IPS-20b (cell line): ENCODE measurements around the gene MSI2.

Experiments used
- H3K27ac ChIP-seq: one replicate; pipeline ENCODE4 v1.5.1; 2013; ENCODE audit warnings: low read length
- H3K27me3 ChIP-seq: 2 replicates; pipeline ENCODE4 v1.6.1; 2013; ENCODE audit warnings: mild to moderate bottlenecking, low read length, inconsistent platforms; ENCODE audit not compliant: insufficient read depth
- H3K36me3 ChIP-seq: 2 replicates; pipeline ENCODE4 v1.6.1; 2013; ENCODE audit warnings: low read depth, mild to moderate bottlenecking, inconsistent platforms, low read length, moderate library complexity; ENCODE audit not compliant: insufficient read depth
- H3K4me1 ChIP-seq: 2 replicates; pipeline ENCODE4 v1.6.1; 2013; ENCODE audit warnings: mild to moderate bottlenecking, control low read depth, inconsistent platforms, low read length, moderate library complexity; ENCODE audit not compliant: insufficient read depth
- H3K4me3 ChIP-seq: 2 replicates; pipeline ENCODE4 v1.5.1; 2013; ENCODE audit warnings: mild to moderate bottlenecking, low read length, inconsistent platforms
- H3K9ac ChIP-seq: 2 replicates; pipeline ENCODE4 v1.6.1; 2013; ENCODE audit warnings: low read depth, mild to moderate bottlenecking, inconsistent platforms, low read length, moderate library complexity
- H3K9me3 ChIP-seq: 2 replicates; pipeline ENCODE4 v1.6.1; 2013; ENCODE audit warnings: mild to moderate bottlenecking, low read depth, low read length, inconsistent platforms; ENCODE audit not compliant: insufficient read depth

Gene MSI2

DNA sequence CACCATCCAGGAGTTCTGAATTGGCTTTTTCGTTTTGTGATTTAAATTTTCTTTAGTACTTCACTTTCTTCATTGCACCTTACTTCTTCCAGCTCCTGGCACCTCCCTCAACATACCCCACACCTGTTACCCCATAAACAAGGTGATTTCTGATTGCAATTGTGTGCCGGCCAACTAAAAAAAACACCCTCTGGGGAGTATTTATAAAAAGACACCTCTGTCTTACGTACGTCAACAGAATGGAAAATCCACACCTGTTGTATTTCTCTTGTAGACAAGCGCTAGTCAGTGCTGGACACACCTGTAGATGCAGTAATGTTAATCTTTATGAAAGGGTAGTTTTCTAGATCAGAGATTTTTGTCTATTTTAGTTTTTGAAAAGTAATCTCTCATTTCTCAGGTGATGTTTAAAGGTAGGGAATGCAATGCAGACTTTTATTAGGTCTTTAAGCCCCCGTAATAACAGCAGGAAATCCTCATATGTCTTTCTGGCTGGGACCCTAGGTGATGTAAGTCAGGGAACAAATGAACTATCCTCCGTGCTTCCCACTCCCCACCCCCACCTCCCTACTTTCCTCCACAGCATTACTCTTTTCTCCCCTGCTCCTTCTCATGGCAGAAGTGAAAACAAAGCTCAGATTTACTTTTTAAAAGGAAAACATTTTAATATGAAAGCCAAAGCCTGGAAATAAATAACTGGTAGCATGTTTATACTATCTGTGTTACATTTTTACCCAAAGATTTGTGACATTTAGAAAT, 4.2 kb downstream of the MSI2 start:
- Histone ChIP-seq H3K9ac (peak overlapping the region; percentile 80; the same call in 1 of the 2 replicates), H3K27ac (no peak overlapping the region), H3K4me1 (peaks cover 32% of the 10 kb centered on the region), H3K9me3 (no peaks in the 10 kb centered on the region), H3K36me3 (peaks cover 53% of the 10 kb centered on the region), H3K4me3 (peak overlapping the region; percentile 85), H3K27me3 (peaks cover 3% of the 10 kb centered on the region)

- peaks cover 32% of the 10 kb centered on the region for H3K4me1 ChIP-seq
- H3K27me3 ChIP-seq = no peaks in the 10 kb centered on the region
- peaks cover 59% of the 10 kb centered on the region for H3K36me3 ChIP-seq
- H3K9ac ChIP-seq = peak overlapping the region; percentile 37; the same call in 1 of the 2 replicates
- H3K9me3 ChIP-seq = no peaks in the 10 kb centered on the region
- no peak overlapping the region for H3K27ac ChIP-seq
- peak overlapping the region; percentile 85; the same call in 1 of the 2 replicates for H3K4me3 ChIP-seq
Observed at GRCh38 chr17:57261084-57261461, 4.8 kb downstream of the MSI2 start.

GRCh38 chr17:57262557-57262956, 6.2 kb downstream of the MSI2 start:
- Histone ChIP-seq H3K9ac (no peak overlapping the region), H3K4me3 (no peak overlapping the region), H3K4me1 (peaks cover 32% of the 10 kb centered on the region), H3K27me3 (no peaks in the 10 kb centered on the region), H3K9me3 (no peaks in the 10 kb centered on the region), H3K36me3 (peaks cover 69% of the 10 kb centered on the region), H3K27ac (no peak overlapping the region)

- H3K9ac ChIP-seq = no peak overlapping the region
- H3K4me1 ChIP-seq = peaks cover 23% of the 10 kb centered on the region
- H3K4me3 ChIP-seq = no peak overlapping the region
- no peaks in the 10 kb centered on the region for H3K27me3 ChIP-seq
- H3K36me3 ChIP-seq = peaks cover 82% of the 10 kb centered on the region
- H3K27ac ChIP-seq = no peak overlapping the region
- H3K9me3 ChIP-seq = no peaks in the 10 kb centered on the region
Observed at GRCh38 chr17:57264250-57264649, 7.9 kb downstream of the MSI2 start.

DNA sequence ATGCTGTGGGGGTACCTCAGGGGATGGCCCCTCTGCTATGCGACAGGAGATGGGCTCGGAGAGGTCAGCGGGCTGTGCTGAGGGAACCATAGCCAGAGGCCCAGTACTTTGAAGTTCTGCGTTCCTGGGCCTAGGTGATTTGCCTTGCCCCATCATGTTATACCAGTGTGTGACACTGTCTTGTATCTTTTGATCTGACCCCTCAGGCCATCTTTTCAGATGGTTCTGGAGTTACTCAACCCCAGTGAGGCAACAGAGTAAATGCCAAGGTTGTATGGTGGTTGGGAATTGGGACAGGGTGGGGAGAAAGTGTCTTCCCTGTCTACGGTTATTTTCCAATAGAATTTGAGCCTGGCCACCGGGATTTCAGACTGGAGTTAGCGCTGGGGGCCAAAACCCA, 8.5 kb downstream of the MSI2 start:
- Histone ChIP-seq H3K4me1 (peaks cover 18% of the 10 kb centered on the region), H3K27ac (no peak overlapping the region), H3K9ac (no peak overlapping the region), H3K4me3 (no peak overlapping the region), H3K27me3 (no peaks in the 10 kb centered on the region), H3K9me3 (no peaks in the 10 kb centered on the region), H3K36me3 (peaks cover 88% of the 10 kb centered on the region)

- Histone ChIP-seq H3K4me1 (peaks cover 9% of the 10 kb centered on the region; the same call in 1 of the 2 replicates), H3K9me3 (no peaks in the 10 kb centered on the region), H3K4me3 (no peak overlapping the region), H3K27me3 (no peaks in the 10 kb centered on the region), H3K27ac (no peak overlapping the region), H3K9ac (no peak overlapping the region), H3K36me3 (peaks cover 88% of the 10 kb centered on the region)
Observed at GRCh38 chr17:57266902-57267311, 10.6 kb downstream of the MSI2 start.

- H3K4me3 ChIP-seq = no peak overlapping the region
- no peak overlapping the region for H3K27ac ChIP-seq
- H3K27me3 ChIP-seq = no peaks in the 10 kb centered on the region
- no peak overlapping the region for H3K9ac ChIP-seq
- H3K9me3 ChIP-seq = no peaks in the 10 kb centered on the region
- peaks cover 88% of the 10 kb centered on the region for H3K36me3 ChIP-seq
- H3K4me1 ChIP-seq = peaks cover 9% of the 10 kb centered on the region; the same call in 1 of the 2 replicates
Observed at GRCh38 chr17:57268181-57268580, 11.9 kb downstream of the MSI2 start.

DNA sequence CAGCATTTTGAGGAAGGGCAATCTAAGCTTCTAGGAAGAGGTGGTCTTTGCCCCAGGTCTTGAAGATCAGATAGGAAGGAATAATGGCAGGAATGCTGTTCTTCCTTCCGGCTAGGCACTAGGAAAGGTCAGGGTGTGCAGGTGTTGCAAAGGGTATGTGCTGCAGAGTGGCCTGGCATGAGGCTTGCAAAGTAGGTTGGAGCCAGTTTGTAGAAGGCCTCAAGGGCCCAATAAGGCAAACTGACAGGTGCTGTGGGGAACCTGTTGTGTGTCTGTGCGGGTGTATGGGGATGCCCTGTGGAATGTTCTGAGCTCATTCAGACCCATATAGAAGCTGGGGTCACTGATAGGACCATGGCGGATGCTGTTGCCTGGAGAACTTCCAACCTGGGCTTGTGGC, 12.7 kb downstream of the MSI2 start:
- Histone ChIP-seq H3K4me1 (peaks cover 9% of the 10 kb centered on the region; the same call in 1 of the 2 replicates), H3K36me3 (peaks cover 87% of the 10 kb centered on the region), H3K4me3 (no peak overlapping the region), H3K27me3 (no peaks in the 10 kb centered on the region), H3K27ac (no peak overlapping the region), H3K9me3 (no peaks in the 10 kb centered on the region), H3K9ac (no peak overlapping the region)

DNA sequence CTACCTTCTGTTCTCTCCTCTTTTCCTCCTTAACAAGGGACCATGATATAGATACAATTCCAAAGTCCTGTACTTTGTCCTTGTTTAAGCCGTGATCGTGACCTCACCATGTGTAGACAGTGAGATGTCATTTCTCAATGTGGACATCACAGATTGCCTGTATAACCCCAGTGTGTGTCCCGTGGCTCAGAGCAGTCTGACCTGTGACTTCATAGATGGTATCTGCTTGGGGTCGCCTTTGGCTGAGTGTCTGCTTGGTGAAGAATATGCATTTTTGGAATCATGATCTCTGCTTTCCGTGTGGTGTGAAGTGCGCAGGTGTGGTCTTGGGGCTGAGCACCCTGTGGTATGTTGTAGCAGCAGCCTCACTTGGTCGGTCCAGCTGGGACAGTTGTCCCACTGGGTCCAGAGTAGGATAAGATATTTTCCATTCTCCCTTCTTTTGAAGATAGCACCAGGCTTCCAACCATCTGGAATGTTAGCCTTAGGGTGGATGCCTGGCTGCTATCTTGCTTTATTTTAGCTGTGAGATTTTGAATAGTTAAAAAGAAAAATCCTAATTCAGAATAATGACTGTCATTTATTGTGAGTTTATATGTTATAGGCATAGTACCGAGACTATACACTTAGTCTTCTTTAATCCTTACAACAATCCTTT, 13.4 kb downstream of the MSI2 start:
- Histone ChIP-seq H3K9ac (no peak overlapping the region), H3K4me3 (no peak overlapping the region), H3K27ac (no peak overlapping the region), H3K27me3 (no peaks in the 10 kb centered on the region), H3K36me3 (peaks cover 86% of the 10 kb centered on the region), H3K9me3 (no peaks in the 10 kb centered on the region), H3K4me1 (peaks cover 9% of the 10 kb centered on the region; the same call in 1 of the 2 replicates)

- no peaks in the 10 kb centered on the region for H3K27me3 ChIP-seq
- H3K9me3 ChIP-seq = no peaks in the 10 kb centered on the region
- peaks cover 9% of the 10 kb centered on the region; the same call in 1 of the 2 replicates for H3K4me1 ChIP-seq
- peaks cover 78% of the 10 kb centered on the region for H3K36me3 ChIP-seq
- H3K4me3 ChIP-seq = no peak overlapping the region
- no peak overlapping the region for H3K9ac ChIP-seq
- H3K27ac ChIP-seq = no peak overlapping the region
Observed at GRCh38 chr17:57270801-57271245, 14.5 kb downstream of the MSI2 start.

GRCh38 chr17:57271821-57272220, 15.5 kb downstream of the MSI2 start:
- H3K4me3 ChIP-seq = no peak overlapping the region
- H3K9ac ChIP-seq = no peak overlapping the region
- H3K27ac ChIP-seq = no peak overlapping the region
- peaks cover 76% of the 10 kb centered on the region for H3K36me3 ChIP-seq
- H3K9me3 ChIP-seq = no peaks in the 10 kb centered on the region
- peaks cover 9% of the 10 kb centered on the region; the same call in 1 of the 2 replicates for H3K4me1 ChIP-seq
- H3K27me3 ChIP-seq = no peaks in the 10 kb centered on the region

DNA sequence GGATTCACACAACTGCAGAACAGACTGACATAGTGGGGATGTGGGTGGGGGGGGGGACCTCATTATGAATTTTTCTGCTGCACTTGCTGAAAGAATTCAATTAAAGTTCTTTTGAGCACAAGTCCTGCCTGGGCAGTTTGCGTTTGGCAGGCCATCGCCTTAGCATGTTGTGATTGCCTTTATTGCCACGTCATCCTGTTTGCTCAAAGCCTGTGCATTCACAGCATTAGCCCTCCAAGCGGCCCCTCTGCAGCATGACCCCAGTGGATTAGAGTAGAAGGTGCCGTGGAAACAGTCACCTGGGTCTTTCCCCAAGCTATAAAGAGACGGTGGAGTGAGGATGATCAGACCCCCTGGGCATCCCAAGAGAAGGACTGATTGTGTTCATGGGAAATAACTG, 17.2 kb downstream of the MSI2 start:
- H3K9ac ChIP-seq = no peak overlapping the region
- no peaks in the 10 kb centered on the region for H3K9me3 ChIP-seq
- peaks cover 74% of the 10 kb centered on the region for H3K36me3 ChIP-seq
- no peak overlapping the region for H3K27ac ChIP-seq
- peaks cover 9% of the 10 kb centered on the region; the same call in 1 of the 2 replicates for H3K4me1 ChIP-seq
- H3K4me3 ChIP-seq = no peak overlapping the region
- no peaks in the 10 kb centered on the region for H3K27me3 ChIP-seq
